Measurements from ENCODE around the gene MT1E. TPM values are rescaled to one million over a fixed set of nuclear protein-coding genes. Genes with fewer than 3 reads are reported as not detected.

MT1E gene
- total and polyA plus RNA-seq, 2 of the 13 experiments (the other 11 are each of a cell fraction or from before 2014, with no cell fraction given) = 110 to 1,072 TPM

GRCh38 chr16:56608043-56608875 lies 17.3 kb upstream of the MT1E start, which contains the start of gene MT2A (continued):
- TF ChIP-seq, protein P1, sequence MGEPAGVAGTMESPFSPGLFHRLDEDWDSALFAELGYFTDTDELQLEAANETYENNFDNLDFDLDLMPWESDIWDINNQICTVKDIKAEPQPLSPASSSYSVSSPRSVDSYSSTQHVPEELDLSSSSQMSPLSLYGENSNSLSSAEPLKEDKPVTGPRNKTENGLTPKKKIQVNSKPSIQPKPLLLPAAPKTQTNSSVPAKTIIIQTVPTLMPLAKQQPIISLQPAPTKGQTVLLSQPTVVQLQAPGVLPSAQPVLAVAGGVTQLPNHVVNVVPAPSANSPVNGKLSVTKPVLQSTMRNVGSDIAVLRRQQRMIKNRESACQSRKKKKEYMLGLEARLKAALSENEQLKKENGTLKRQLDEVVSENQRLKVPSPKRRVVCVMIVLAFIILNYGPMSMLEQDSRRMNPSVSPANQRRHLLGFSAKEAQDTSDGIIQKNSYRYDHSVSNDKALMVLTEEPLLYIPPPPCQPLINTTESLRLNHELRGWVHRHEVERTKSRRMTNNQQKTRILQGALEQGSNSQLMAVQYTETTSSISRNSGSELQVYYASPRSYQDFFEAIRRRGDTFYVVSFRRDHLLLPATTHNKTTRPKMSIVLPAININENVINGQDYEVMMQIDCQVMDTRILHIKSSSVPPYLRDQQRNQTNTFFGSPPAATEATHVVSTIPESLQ (CRISPR knock-in tag; conservative IDR thresholded peaks at IDR 0.05) = no peak
- TF ChIP-seq REXO4 (CRISPR knock-in tag; IDR thresholded peaks at IDR 0.05; ENCODE audit: borderline replicate concordance) (no peak), EP300 (IDR thresholded peaks at IDR 0.05; ENCODE audit: low read depth in 2 of 2, low read length in 2 of 2) (peak in 1 of 2 experiments; percentile 22; a peak in 2 of 4 replicates), EP300 (CRISPR knock-in tag; IDR thresholded peaks at IDR 0.05; ENCODE audit: borderline replicate concordance) (peak; percentile 48; the same call in 1 of the 2 replicates), HINFP (CRISPR knock-in tag; IDR thresholded peaks at IDR 0.05; ENCODE audit: low read depth) (no peak), ZSCAN29 (CRISPR knock-in tag; conservative IDR thresholded peaks at IDR 0.05) (no peak), GABPA (IDR thresholded peaks at IDR 0.05; ENCODE audit: low read depth, low read length) (no peak), GABPA (CRISPR knock-in tag; IDR thresholded peaks at IDR 0.05; ENCODE audit: low read depth) (peak; percentile 32), ZNF720 (CRISPR knock-in tag; IDR thresholded peaks at IDR 0.05) (no peak), IRF9 (CRISPR knock-in tag; IDR thresholded peaks at IDR 0.05; ENCODE audit: borderline replicate concordance) (no peak), ZNF572 (CRISPR knock-in tag; IDR thresholded peaks at IDR 0.05) (0 out of 2 replicates have a peak, but pooled peaks have one; percentile 59), CC2D1A (CRISPR knock-in tag; IDR thresholded peaks at IDR 0.05) (no peak), GPBP1L1 (CRISPR knock-in tag; IDR thresholded peaks at IDR 0.05) (no peak), MTF1 (CRISPR knock-in tag; IDR thresholded peaks at IDR 0.05) (peak; percentile 100), ZNF768 (CRISPR knock-in tag; IDR thresholded peaks at IDR 0.05) (peak; percentile 90), NFKBIZ (CRISPR knock-in tag; IDR thresholded peaks at IDR 0.05) (no peak; the same call in 1 of the 2 replicates), PAX8 (CRISPR knock-in tag; IDR thresholded peaks at IDR 0.05; ENCODE audit: borderline replicate concordance) (no peak), THAP11 (CRISPR knock-in tag; IDR thresholded peaks at IDR 0.05) (peak; percentile 70)
- TF ChIP-seq, protein P2, sequence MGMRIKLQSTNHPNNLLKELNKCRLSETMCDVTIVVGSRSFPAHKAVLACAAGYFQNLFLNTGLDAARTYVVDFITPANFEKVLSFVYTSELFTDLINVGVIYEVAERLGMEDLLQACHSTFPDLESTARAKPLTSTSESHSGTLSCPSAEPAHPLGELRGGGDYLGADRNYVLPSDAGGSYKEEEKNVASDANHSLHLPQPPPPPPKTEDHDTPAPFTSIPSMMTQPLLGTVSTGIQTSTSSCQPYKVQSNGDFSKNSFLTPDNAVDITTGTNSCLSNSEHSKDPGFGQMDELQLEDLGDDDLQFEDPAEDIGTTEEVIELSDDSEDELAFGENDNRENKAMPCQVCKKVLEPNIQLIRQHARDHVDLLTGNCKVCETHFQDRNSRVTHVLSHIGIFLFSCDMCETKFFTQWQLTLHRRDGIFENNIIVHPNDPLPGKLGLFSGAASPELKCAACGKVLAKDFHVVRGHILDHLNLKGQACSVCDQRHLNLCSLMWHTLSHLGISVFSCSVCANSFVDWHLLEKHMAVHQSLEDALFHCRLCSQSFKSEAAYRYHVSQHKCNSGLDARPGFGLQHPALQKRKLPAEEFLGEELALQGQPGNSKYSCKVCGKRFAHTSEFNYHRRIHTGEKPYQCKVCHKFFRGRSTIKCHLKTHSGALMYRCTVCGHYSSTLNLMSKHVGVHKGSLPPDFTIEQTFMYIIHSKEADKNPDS (CRISPR knock-in tag; IDR thresholded peaks at IDR 0.05) = no peak
- TF ChIP-seq, protein P3, sequence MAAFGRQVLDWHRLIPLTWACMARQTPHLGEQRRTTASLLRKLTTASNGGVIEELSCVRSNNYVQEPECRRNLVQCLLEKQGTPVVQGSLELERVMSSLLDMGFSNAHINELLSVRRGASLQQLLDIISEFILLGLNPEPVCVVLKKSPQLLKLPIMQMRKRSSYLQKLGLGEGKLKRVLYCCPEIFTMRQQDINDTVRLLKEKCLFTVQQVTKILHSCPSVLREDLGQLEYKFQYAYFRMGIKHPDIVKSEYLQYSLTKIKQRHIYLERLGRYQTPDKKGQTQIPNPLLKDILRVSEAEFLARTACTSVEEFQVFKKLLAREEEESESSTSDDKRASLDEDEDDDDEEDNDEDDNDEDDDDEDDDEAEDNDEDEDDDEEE (CRISPR knock-in tag; IDR thresholded peaks at IDR 0.05) = peak; percentile 94

All from HepG2 (cell line).